ENCODE results near the gene GJC3. TPM values are rescaled to one million over a fixed set of nuclear protein-coding genes. Genes with fewer than 3 reads are reported as not detected.

GJC3 gene
- total RNA-seq, 1 experiment from 2014 or later = not detected

GRCh38 chr7:99910976-99911375, 18.4 kb downstream of the GJC3 start:
- no peak for TF ChIP-seq CTCF (IDR thresholded peaks at IDR 0.05; ENCODE audit: unreplicated experiment)
- DNase-seq = no peak
- Mint-ChIP-seq H3K4me1 (ENCODE audit: low read depth, unreplicated experiment) (peaks cover 3% of the 10 kb centered on the region), H3K4me3 (ENCODE audit: low read depth, unreplicated experiment) (no peak overlapping the region), H3K9me3 (ENCODE audit: low read depth, unreplicated experiment) (no peaks in the 10 kb centered on the region), H3K27ac (ENCODE audit: unreplicated experiment) (no peak overlapping the region), H3K27me3 (ENCODE audit: unreplicated experiment) (no peaks in the 10 kb centered on the region), H3K36me3 (ENCODE audit: insufficient read depth, unreplicated experiment) (peaks cover 23% of the 10 kb centered on the region)
- BruUV-seq (replicated peaks) = no TSS peak
- intact Hi-C loops (cut with micrococcal nuclease; ENCODE audit: unreplicated experiment) = loop anchor here (5.0 kb wide), 1 partner anchor 141 kb away; no protein-coding TSS in a partner anchor
- CTCF ChIA-PET = no interaction called here

- Mint-ChIP-seq H3K27ac (ENCODE audit: unreplicated experiment) (no peak overlapping the region), H3K4me3 (ENCODE audit: low read depth, unreplicated experiment) (no peak overlapping the region), H3K4me1 (ENCODE audit: low read depth, unreplicated experiment) (no peaks in the 10 kb centered on the region), H3K27me3 (ENCODE audit: unreplicated experiment) (no peaks in the 10 kb centered on the region), H3K9me3 (ENCODE audit: low read depth, unreplicated experiment) (no peaks in the 10 kb centered on the region), H3K36me3 (ENCODE audit: insufficient read depth, unreplicated experiment) (peaks cover 12% of the 10 kb centered on the region)
- TF ChIP-seq CTCF (IDR thresholded peaks at IDR 0.05; ENCODE audit: unreplicated experiment) = no peak
- intact Hi-C loops (cut with micrococcal nuclease; ENCODE audit: unreplicated experiment) = no loop called here
- no peak for DNase-seq
- no TSS peak for BruUV-seq (replicated peaks)
- CTCF ChIA-PET = no interaction called here
Measured at GRCh38 chr7:99901581-99901980, 27.8 kb downstream of the GJC3 start.

- Mint-ChIP-seq H3K9me3 (ENCODE audit: low read depth, unreplicated experiment) (no peaks in the 10 kb centered on the region), H3K27me3 (ENCODE audit: unreplicated experiment) (no peaks in the 10 kb centered on the region), H3K4me1 (ENCODE audit: low read depth, unreplicated experiment) (no peaks in the 10 kb centered on the region), H3K27ac (ENCODE audit: unreplicated experiment) (no peak overlapping the region), H3K4me3 (ENCODE audit: low read depth, unreplicated experiment) (no peak overlapping the region), H3K36me3 (ENCODE audit: insufficient read depth, unreplicated experiment) (peaks cover 12% of the 10 kb centered on the region)
- DNase-seq = no peak
- intact Hi-C loops (cut with micrococcal nuclease; ENCODE audit: unreplicated experiment) = no loop called here
- no peak for TF ChIP-seq CTCF (IDR thresholded peaks at IDR 0.05; ENCODE audit: unreplicated experiment)
- BruUV-seq (replicated peaks) = no TSS peak
- CTCF ChIA-PET = no interaction called here
Measured at GRCh38 chr7:99899830-99900519, 29.4 kb downstream of the GJC3 start.

- H3K9me3 Mint-ChIP-seq (ENCODE audit: low read depth, unreplicated experiment) = no peaks in the 10 kb centered on the region
- H3K27ac Mint-ChIP-seq (ENCODE audit: unreplicated experiment) = no peak overlapping the region
- no peak overlapping the region for H3K4me3 Mint-ChIP-seq (ENCODE audit: low read depth, unreplicated experiment)
- intact Hi-C loops (cut with micrococcal nuclease; ENCODE audit: unreplicated experiment) = no loop called here
- no peaks in the 10 kb centered on the region for H3K27me3 Mint-ChIP-seq (ENCODE audit: unreplicated experiment)
- peaks cover 12% of the 10 kb centered on the region for H3K36me3 Mint-ChIP-seq (ENCODE audit: insufficient read depth, unreplicated experiment)
- no peak for DNase-seq
- H3K4me1 Mint-ChIP-seq (ENCODE audit: low read depth, unreplicated experiment) = no peaks in the 10 kb centered on the region
- no TSS peak for BruUV-seq (replicated peaks)
- TF ChIP-seq CTCF (IDR thresholded peaks at IDR 0.05; ENCODE audit: unreplicated experiment) = no peak
- CTCF ChIA-PET = no interaction called here
Measured at GRCh38 chr7:99898836-99899235, 30.6 kb downstream of the GJC3 start.
